Activated naive CD4-positive, alpha-beta T cell treated with anti-CD3 and anti-CD28 coated beads, Interleukin-2, amount 10 ng/mL, durations not matched to agents 7 days and 5 days (primary cell): ENCODE data around the gene TMLHE.
"Not testable (repeated sequence)": the region's sequence is repeated elsewhere in the genome, so short reads cannot be mapped to it uniquely, and the experiment has no call there.

Experiments
- CTCF ChIA-PET: fragments of 350-600 bp; sonication (Branson Sonifier 250); formaldehyde crosslinking; loops from one replicate; lab custom pipeline; 2021; ENCODE audit warnings: antibody characterized with exemption; lab: Charles Lee
- DNase-seq: peaks from one replicate; pipeline ENCODE4 v3.0.0-alpha.2; 2020
- H3K27ac Mint-ChIP-seq: one replicate; pipeline ENCODE4 v1.8.0; 2021; ENCODE audit warnings: mild to moderate bottlenecking, moderate library complexity, mixed read lengths
- H3K27me3 Mint-ChIP-seq: one replicate; pipeline ENCODE4 v1.8.0; 2021; ENCODE audit warnings: mild to moderate bottlenecking, mixed read lengths
- H3K36me3 Mint-ChIP-seq: one replicate; pipeline ENCODE4 v1.8.0; 2021; ENCODE audit warnings: mixed read lengths
- H3K4me1 Mint-ChIP-seq: one replicate; pipeline ENCODE4 v1.8.0; 2021; ENCODE audit warnings: mixed read lengths
- H3K4me3 Mint-ChIP-seq: one replicate; pipeline ENCODE4 v1.8.0; 2021; ENCODE audit warnings: mild to moderate bottlenecking, moderate library complexity, mixed read lengths
- H3K9me3 Mint-ChIP-seq: one replicate; pipeline ENCODE4 v1.8.0; 2021; ENCODE audit warnings: mixed read lengths

TMLHE gene, protein sequence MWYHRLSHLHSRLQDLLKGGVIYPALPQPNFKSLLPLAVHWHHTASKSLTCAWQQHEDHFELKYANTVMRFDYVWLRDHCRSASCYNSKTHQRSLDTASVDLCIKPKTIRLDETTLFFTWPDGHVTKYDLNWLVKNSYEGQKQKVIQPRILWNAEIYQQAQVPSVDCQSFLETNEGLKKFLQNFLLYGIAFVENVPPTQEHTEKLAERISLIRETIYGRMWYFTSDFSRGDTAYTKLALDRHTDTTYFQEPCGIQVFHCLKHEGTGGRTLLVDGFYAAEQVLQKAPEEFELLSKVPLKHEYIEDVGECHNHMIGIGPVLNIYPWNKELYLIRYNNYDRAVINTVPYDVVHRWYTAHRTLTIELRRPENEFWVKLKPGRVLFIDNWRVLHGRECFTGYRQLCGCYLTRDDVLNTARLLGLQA

DNA sequence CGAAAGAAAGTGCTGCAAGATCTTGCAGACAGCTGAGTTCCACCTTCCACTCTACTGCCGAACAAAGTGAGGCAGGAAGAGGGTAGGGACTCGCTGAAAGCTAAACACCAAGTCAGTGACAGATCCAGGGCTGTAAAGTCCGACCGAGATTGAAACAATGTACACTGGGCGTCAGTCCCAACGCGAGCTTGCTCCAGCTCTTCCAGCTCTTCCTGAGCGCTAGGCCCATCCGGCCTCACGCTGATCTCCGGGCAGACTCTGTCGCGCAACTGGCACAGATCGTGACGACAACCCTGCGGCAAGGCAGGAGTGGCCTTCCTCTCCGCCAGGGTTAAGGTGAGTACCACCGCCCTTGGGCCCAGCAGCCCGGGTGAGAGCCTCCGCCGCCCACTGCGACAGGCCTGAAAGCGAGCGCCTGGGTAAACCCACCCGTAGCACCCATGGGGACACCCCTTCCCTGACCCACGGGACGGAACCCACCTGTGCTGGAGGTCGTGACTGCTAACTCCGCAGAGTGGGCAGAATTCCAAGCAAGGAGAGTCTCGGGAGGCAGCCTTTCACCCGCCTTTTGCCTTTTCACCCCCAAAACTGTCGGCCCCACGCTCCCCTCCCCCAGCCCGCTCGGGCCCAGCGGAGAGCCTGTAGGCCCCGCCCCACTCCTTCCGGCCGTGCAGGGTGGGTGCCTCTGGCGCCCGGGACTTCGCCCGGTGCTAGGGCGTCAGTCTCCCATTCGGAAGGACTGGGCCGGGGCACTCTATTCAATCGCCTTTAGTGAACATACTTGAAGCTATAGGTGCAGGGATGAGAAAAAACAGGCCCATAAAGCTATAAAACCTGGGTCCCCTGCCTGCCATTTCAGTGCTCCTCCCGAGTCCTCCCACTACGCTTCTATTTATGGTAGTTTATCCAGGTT, at the start of gene TMLHE, which contains the start of gene SPRY3:
TMLHE (minus strand) TSS at position 641 of the 913 bp plus-strand sequence. CDS start 67,676 bp downstream, outside the sequence.
SPRY3 (plus strand) TSS at position 275 of the 913 bp plus-strand sequence.
- H3K9me3 Mint-ChIP-seq = peaks cover 3% of the 10 kb centered on the region
- peak within 1 kb of the TSS; percentile 87 for H3K4me3 Mint-ChIP-seq
- CTCF ChIA-PET = no interaction called here
- H3K27me3 Mint-ChIP-seq = peaks cover 7% of the 10 kb centered on the region
- H3K27ac Mint-ChIP-seq = peak within 1 kb of the TSS; percentile 95
- DNase-seq = peak; percentile 73
- H3K4me1 Mint-ChIP-seq = peaks cover 13% of the 10 kb centered on the region
- peaks cover 20% of the 10 kb centered on the region for H3K36me3 Mint-ChIP-seq

DNA sequence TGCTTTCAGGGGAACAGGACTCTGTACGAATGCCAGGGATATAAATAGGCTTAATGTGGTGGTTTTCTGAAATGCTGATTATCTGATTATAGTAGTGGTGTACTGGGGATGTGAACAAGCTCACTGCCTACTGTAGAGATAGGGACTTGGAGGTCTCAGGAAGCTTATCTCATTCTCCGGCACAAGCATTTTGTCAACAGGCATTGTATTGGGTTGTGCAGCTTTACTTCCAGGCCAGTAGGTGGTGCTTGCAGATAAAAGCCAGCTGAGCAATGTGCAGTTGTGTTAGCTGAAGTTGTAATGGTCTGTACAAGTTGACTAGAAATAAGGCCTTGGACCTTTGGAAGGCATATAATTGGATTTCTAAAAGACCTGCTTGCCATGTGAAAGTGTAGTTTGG, 49.5 kb upstream of the TMLHE start:
- peaks cover 2% of the 10 kb centered on the region for H3K36me3 Mint-ChIP-seq
- no peak overlapping the region for H3K4me3 Mint-ChIP-seq
- no peak for DNase-seq
- no peaks in the 10 kb centered on the region for H3K27me3 Mint-ChIP-seq
- H3K27ac Mint-ChIP-seq = no peak overlapping the region
- CTCF ChIA-PET = no interaction called here
- H3K9me3 Mint-ChIP-seq = peaks cover 2% of the 10 kb centered on the region
- H3K4me1 Mint-ChIP-seq = no peaks in the 10 kb centered on the region

DNA sequence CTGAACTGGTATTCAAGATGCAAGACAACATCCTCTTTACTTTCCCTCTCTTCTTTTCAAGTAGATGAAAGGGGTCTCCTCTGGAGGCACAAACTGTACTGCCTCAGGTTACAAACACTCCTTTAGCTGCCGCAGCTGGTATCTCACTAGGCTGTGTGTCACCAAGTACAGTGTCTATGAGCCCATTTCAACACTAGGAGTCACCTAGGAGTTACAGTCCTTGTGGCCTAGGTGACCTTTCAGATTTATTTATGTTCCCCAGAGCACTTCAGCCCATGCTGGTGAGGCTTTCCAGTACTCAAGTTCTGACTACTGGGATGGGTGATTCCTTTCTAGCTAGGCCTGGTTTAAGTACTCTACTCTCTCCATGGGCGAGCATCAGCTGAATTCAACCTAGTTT, 32.4 kb upstream of the TMLHE start:
- peaks cover 1% of the 10 kb centered on the region for H3K36me3 Mint-ChIP-seq
- H3K27ac Mint-ChIP-seq = no peak overlapping the region
- CTCF ChIA-PET = no interaction called here
- no peaks in the 10 kb centered on the region for H3K27me3 Mint-ChIP-seq
- H3K9me3 Mint-ChIP-seq = no peaks in the 10 kb centered on the region
- no peak for DNase-seq
- H3K4me1 Mint-ChIP-seq = peaks cover 13% of the 10 kb centered on the region
- no peak overlapping the region for H3K4me3 Mint-ChIP-seq

DNA sequence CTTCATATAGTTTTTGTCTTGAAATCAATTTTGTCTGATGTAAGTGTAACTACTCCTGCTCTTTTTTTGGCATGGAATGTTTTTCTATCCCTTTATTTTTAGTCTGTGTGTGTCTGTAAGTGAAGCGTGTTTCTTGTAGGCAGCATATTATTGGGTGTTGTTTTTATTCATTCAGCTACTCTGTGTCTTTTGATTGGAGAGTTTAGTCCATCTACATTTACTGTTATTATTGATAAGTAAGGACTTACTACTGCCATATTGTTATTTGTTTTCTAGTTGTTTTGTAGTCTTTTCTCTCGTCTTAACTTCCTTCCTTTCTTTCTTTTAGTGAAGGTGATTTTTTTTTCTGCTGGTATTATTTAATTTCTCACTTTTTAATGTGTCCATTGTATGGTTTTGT, 30.5 kb upstream of the TMLHE start:
- Mint-ChIP-seq H3K27ac (no peak overlapping the region), H3K4me3 (no peak overlapping the region), H3K36me3 (peaks cover 1% of the 10 kb centered on the region), H3K9me3 (no peaks in the 10 kb centered on the region), H3K27me3 (no peaks in the 10 kb centered on the region), H3K4me1 (peaks cover 13% of the 10 kb centered on the region)
- CTCF ChIA-PET = no interaction called here
- no peak for DNase-seq

DNA sequence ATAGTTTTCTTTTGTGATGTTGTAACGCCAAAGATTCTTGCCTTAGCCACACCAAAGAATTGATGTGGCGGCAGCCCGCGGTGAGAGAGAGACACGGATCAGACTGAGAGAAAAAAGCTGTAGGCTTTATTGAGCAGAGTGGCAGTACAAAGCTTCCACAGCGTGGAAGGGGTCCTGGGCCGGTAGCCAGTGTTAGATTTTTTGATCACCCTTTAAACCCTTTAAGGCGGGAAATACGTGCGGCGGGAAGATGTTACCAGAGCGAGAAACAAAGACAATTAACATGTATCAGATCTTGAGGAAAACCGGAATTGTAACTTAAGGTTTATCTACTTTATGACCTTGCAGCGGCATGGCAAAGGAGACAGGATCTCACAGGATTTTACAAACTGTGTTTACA, 28.6 kb upstream of the TMLHE start:
- peak; percentile 19 for DNase-seq
- CTCF ChIA-PET, H3K36me3 Mint-ChIP-seq, H3K27ac Mint-ChIP-seq, H3K9me3 Mint-ChIP-seq, H3K27me3 Mint-ChIP-seq: not testable (repeated sequence)
- Mint-ChIP-seq H3K4me3 (peak overlapping the region; percentile 63), H3K4me1 (peaks cover 13% of the 10 kb centered on the region)

DNA sequence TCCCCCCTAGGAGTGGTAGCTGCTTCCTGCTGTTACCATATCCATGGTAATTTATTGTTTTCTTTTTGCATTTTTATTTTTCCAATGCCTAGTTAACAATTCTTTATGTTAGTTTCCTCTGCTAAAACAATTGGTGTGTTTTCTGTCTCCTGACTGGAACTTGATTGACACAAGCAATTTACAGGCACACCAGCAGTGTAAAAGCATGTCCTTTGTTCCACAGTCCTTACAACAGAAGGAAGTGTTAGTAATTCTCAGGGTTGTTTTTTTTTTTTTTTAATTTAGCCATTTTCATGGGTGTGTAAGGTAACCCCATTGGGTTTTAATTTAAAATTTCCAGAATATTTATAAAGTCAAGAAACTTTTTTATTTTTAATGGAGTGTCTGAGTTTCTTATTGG, 25.0 kb upstream of the TMLHE start:
- Mint-ChIP-seq H3K27ac (no peak overlapping the region), H3K36me3 (no peaks in the 10 kb centered on the region), H3K4me1 (peaks cover 11% of the 10 kb centered on the region), H3K9me3 (no peaks in the 10 kb centered on the region), H3K27me3 (no peaks in the 10 kb centered on the region), H3K4me3 (no peak overlapping the region)
- DNase-seq = no peak
- CTCF ChIA-PET = no interaction called here

DNA sequence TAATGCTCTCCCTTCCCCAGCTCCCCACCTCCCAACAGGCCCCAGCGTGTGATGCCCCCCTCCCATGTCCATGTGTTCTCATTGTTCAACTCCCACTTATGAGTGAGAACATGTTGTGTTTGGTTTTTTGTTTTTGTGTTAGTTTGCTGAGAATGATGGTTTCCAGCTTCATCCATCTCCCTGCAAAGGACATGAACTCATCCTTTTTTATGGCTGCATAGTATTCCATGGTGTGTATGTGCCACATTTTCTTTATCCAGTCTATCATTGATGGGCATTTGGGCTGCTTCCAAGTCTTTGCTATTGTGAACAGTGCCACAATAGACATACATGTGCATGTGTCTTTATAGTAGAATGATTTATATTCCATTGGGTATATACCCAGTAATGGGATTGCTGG, 22.3 kb upstream of the TMLHE start:
- DNase-seq, CTCF ChIA-PET, H3K9me3 Mint-ChIP-seq, H3K4me3 Mint-ChIP-seq, H3K36me3 Mint-ChIP-seq, H3K27me3 Mint-ChIP-seq: not testable (repeated sequence)
- Mint-ChIP-seq H3K4me1 (peaks cover 11% of the 10 kb centered on the region), H3K27ac (peak overlapping the region; percentile 37)

DNA sequence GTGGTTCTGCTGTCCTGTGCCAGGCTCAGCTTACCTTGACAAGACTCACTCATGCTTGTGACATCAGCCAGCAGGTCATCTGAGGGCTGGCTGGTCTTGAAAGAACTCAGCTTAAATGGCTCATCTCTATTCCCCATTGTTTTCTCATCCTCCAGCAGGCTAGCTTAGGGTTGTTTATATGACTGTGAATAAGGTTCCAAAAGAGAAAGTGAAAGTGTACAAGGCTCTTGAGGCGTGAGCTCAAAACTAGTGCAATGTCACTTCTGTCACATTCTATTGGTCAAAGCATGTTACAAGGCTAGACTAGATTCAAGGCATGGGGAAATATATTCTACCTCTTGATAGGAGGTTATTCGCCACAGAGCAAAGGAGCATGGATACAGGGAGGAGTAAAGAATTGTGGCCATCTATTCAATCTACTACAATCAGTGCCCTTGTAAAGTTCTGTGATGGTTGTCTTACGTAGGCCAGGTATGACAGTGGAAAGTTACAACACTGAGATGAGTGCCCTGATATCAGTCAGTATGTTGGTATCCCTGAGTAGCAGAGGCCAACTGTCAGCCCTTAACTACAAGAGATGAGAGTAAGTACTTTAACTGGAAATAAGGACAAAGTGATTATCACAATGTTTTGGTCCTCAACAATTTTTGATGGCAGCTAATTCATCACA, 19.8 kb upstream of the TMLHE start:
- H3K27ac Mint-ChIP-seq = peak overlapping the region; percentile 90
- peak overlapping the region; percentile 42 for H3K4me3 Mint-ChIP-seq
- no peaks in the 10 kb centered on the region for H3K27me3 Mint-ChIP-seq
- no peaks in the 10 kb centered on the region for H3K36me3 Mint-ChIP-seq
- peaks cover 12% of the 10 kb centered on the region for H3K9me3 Mint-ChIP-seq
- H3K4me1 Mint-ChIP-seq = peaks cover 11% of the 10 kb centered on the region
- CTCF ChIA-PET = no interaction called here
- peak; percentile 21 for DNase-seq

DNA sequence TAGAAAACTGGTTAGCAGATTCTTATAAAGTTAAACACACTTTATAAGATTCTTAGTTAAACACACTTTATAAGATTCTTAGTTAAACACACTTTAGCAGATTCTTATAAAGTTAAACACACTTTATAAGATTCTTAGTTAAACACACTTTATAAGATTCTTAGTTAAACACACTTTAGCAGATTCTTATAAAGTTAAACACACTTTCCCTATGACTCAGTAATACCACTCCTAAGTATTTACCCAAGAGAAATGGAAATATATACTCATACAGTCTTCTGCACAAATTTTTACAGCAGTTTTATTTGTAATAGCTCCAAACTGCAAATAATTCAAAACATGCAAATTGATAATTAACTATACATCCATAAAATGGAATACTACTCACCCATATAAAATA, 7.4 kb upstream of the TMLHE start:
- CTCF ChIA-PET = interaction anchor here (0.6 kb wide), 1 partner anchor 84 kb away, joined by 4 read pairs; no protein-coding TSS in a partner anchor
- H3K27me3 Mint-ChIP-seq, H3K27ac Mint-ChIP-seq, H3K4me1 Mint-ChIP-seq, H3K9me3 Mint-ChIP-seq, DNase-seq, H3K4me3 Mint-ChIP-seq, H3K36me3 Mint-ChIP-seq: not testable (repeated sequence)

DNA sequence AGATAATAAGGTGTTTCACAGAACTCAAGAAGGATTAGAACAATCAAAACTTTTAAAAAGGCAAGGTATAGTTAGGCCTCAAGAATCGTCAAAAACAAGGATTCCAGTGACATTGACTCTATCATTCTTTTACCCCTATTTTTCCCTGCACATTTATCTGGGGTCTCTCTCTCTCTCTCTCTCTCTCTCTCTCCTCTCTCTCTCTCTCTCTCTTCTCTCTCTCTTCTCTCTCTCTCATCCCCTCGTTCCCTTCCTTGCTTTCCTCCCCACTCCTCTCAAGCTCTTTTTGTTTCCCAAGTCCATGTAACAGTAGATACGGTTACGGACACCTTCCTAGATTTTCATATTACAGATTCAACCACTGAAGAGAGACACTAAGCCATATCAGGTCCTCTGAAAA, 3.2 kb upstream of the TMLHE start:
- no peaks in the 10 kb centered on the region for H3K9me3 Mint-ChIP-seq
- no peak overlapping the region for H3K4me3 Mint-ChIP-seq
- H3K27ac Mint-ChIP-seq = no peak overlapping the region
- H3K27me3 Mint-ChIP-seq = peaks cover 7% of the 10 kb centered on the region
- H3K36me3 Mint-ChIP-seq = peaks cover 9% of the 10 kb centered on the region
- CTCF ChIA-PET = no interaction called here
- peaks cover 8% of the 10 kb centered on the region for H3K4me1 Mint-ChIP-seq
- no peak for DNase-seq

DNA sequence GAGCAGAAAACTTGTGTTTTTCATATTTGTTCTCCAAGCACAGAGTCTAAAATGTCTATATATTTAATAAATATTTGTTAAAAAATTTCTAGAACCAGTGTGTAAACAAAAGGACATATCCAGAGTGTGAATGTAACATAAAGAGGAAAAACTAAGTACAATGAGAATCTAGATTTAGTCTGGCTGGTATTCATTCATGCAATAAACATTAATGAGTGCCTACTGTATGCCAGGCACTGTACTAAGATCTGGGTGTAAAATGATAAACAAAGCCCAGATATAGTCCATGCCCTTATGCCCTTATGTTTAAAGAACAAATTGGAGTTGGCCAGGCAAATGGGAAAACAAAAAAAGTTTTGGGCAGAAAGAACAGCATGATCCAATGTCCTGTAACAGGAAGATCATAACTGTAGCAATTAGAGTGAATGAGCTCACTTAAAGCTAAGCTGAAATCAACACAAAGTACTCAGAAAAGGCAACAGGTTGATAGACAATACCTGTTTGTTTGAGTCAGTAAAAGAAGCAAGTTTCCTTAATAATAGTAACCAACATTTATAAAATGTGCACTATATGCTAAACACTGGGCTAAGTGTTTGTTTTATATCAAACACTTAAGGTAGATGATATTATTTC, 1.3 kb upstream of the TMLHE start:
- H3K36me3 Mint-ChIP-seq = peaks cover 17% of the 10 kb centered on the region
- H3K9me3 Mint-ChIP-seq = peaks cover 1% of the 10 kb centered on the region
- peaks cover 7% of the 10 kb centered on the region for H3K27me3 Mint-ChIP-seq
- H3K4me1 Mint-ChIP-seq = peaks cover 12% of the 10 kb centered on the region
- no peak overlapping the region for H3K27ac Mint-ChIP-seq
- DNase-seq = no peak
- CTCF ChIA-PET = no interaction called here
- H3K4me3 Mint-ChIP-seq = peak overlapping the region; percentile 56

DNA sequence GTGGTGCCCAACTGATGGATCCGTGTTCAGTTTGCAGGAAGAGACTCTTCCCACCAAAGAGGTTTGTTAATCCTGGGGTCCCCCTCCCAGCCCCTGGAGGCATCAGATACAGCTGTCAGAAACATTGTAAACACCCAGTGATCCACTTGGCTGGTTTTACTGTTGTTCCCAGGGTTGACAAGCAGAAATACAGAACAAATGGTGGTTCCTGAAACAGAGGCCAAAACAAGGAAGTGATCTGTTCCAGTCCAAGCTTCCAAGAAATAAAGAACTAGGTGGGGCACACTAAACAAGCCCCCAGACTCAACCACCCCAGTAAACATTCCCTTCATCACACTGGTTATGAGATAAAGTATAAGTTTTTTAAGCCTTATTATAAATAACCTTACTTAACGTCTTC, 1.4 kb downstream of the TMLHE start:
- Mint-ChIP-seq H3K27ac (peak overlapping the region; percentile 95), H3K4me3 (peak overlapping the region; percentile 87), H3K27me3 (peaks cover 5% of the 10 kb centered on the region), H3K36me3 (peaks cover 30% of the 10 kb centered on the region), H3K9me3 (peaks cover 12% of the 10 kb centered on the region), H3K4me1 (peaks cover 13% of the 10 kb centered on the region)
- CTCF ChIA-PET = interaction anchor here (0.6 kb wide), 1 partner anchor 45 kb away, joined by 3 read pairs; no protein-coding TSS in a partner anchor
- no peak for DNase-seq

DNA sequence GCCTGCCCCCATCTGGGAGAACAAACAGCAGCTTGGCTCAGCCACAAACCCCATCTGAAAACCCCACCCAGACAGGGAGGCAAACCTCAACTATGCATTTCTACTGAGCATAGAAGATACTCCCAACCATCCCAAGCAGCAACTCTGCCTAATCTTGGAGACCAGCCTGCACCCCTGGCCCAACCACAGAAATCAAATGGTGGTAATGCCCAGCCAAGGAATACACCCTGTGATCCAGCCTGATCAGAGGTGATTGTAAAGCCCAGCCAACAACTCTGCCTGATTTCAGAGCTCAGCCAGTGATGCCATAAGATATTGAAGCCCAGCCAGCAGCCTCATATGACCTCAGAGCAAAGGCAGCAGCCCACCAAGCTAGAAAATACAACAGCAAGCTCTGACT, 19.8 kb downstream of the TMLHE start:
- CTCF ChIA-PET = no interaction called here
- H3K4me1 Mint-ChIP-seq = no peaks in the 10 kb centered on the region
- H3K27me3 Mint-ChIP-seq = no peaks in the 10 kb centered on the region
- H3K9me3 Mint-ChIP-seq = peaks cover 24% of the 10 kb centered on the region
- peaks cover 14% of the 10 kb centered on the region for H3K36me3 Mint-ChIP-seq
- no peak overlapping the region for H3K27ac Mint-ChIP-seq
- DNase-seq = no peak
- H3K4me3 Mint-ChIP-seq = no peak overlapping the region

DNA sequence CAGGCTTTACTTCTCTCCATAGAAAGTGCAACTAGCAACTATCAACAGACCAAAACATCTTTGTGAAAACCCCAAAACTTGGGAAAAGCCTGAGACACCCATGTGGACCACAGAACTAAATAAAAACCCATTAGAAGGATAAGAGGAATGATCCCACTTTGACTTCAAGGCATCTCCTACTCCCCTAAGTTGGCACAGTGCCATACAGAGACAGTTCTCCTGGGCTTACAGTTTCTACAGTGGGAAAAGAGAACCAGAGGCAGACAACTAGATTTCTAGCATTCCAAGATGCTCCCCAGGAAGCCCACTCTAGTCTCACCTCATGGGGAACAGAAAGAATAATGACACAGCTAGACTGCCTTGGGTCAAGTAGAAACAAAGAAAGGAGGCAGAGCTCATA, 20.4 kb downstream of the TMLHE start:
- Mint-ChIP-seq H3K9me3 (peaks cover 24% of the 10 kb centered on the region), H3K4me3 (no peak overlapping the region), H3K27me3 (no peaks in the 10 kb centered on the region), H3K27ac (no peak overlapping the region), H3K4me1 (no peaks in the 10 kb centered on the region), H3K36me3 (peaks cover 11% of the 10 kb centered on the region)
- CTCF ChIA-PET = no interaction called here
- DNase-seq = no peak
